ENCODE data around the gene LIPA. TPM values are rescaled to one million over a fixed set of nuclear protein-coding genes. Genes with fewer than 3 reads are reported as not detected.

The LIPA gene
- total and polyA plus RNA-seq, 9 of the 15 experiments (the other 6 are each of a cell fraction or from before 2014, with no cell fraction given): 0.07 to 0.40 (median 0.15) TPM; not detected in 1

- TF ChIP-seq KAT2B (IDR thresholded peaks at IDR 0.05; ENCODE audit: low read depth, low read length) (no peak), ZBTB5 (IDR thresholded peaks at IDR 0.05) (no peak), HNRNPUL1 (IDR thresholded peaks at IDR 0.05; ENCODE audit: low read length) (no peak), EZH2 (IDR thresholded peaks at IDR 0.05; ENCODE audit: borderline replicate concordance, low read depth, low read length) (no peak), KLF16 (IDR thresholded peaks at IDR 0.05) (no peak)
Observed at GRCh38 chr10:89214566-89215165, 36.9 kb downstream of the LIPA start (continued).

- Histone ChIP-seq H3K27me3 (ENCODE audit: control insufficient read depth in 2 of 2, insufficient read depth in 2 of 2, low read length in 2 of 2) (peaks cover under 1 to 4% of the 10 kb centered on the region in 2 experiments; a peak in 2 of 5 replicates), H3K27ac (ENCODE audit: extremely low read depth, low read depth, low read length) (no peak overlapping the region), H3K9me3 (replicated peaks; ENCODE audit: control insufficient read depth, insufficient read depth, low read depth, low read length) (no peaks in the 10 kb centered on the region), H3K4me2 (ENCODE audit: insufficient read depth, low read length) (no peak overlapping the region), H3K9me1 (ENCODE audit: control insufficient read depth, insufficient read depth, low read length) (no peaks in the 10 kb centered on the region), H4K20me1 (replicated peaks; ENCODE audit: control insufficient read depth, insufficient read depth, low read length) (no peaks in the 10 kb centered on the region), H3K4me1 (replicated peaks in 1 of 2; ENCODE audit: control insufficient read depth in 2 of 2, insufficient read depth in 2 of 2, low read length in 2 of 2) (no peaks in the 10 kb centered on the region; a peak in 1 of 5 replicates), H2AFZ (ENCODE audit: low read depth, low read length) (no peak overlapping the region), H3K9ac (ENCODE audit: insufficient read depth in 1 of 2, low read depth in 2 of 2, low read length in 2 of 2) (no peak overlapping the region), H3K4me3 (no peak overlapping the region), H3K79me2 (ENCODE audit: control insufficient read depth, insufficient read depth, low read length) (no peaks in the 10 kb centered on the region), H3K36me3 (ENCODE audit: control insufficient read depth, insufficient read depth, low read length) (no peaks in the 10 kb centered on the region)
- DNase-seq (ENCODE audit: extremely low read depth in 1 of 4, low spot score in 3 of 4) (peak; percentile 15 to 34 (median 22)), ATAC-seq (peak; percentile 66; the same call in 2 of the 3 replicates), FAIRE-seq (no peak)
- WGBS (ENCODE audit: insufficient coverage, low coverage, missing lambda C conversion rate): 1% methylated on average over 6 of the region's 8 CpGs
- BruUV-seq (replicated peaks): no TSS peak
- in situ Hi-C loops (cut with MboI) (loop anchor here (10.0 kb wide), 1 partner anchor 188 kb away; no protein-coding TSS in a partner anchor), intact Hi-C loops (cut with micrococcal nuclease) (loop anchor here (1.0 kb wide), 3 partner anchors 183 to 378 kb away; no protein-coding TSS in a partner anchor)
- ChIA-PET POLR2A (no interaction called here), CTCF (ENCODE audit: low intra/inter-chr PET ratio) (interaction anchor here (0.9 to 2.0 kb wide), 3 partner anchors 183 to 377 kb away, joined by 3 to 17 read pairs (median 11); no protein-coding TSS in a partner anchor)
- TF ChIP-seq HDAC8 (tag; IDR thresholded peaks at IDR 0.05) (no peak), REST (IDR thresholded peaks at IDR 0.05; ENCODE audit: borderline replicate concordance) (peak; percentile 40; the same call in 1 of the 2 replicates), REST (CRISPR knock-in tag; IDR thresholded peaks at IDR 0.05; ENCODE audit: low read depth) (no peak), KLF13 (tag; IDR thresholded peaks at IDR 0.05; ENCODE audit: borderline replicate concordance, low read depth) (no peak), EGR1 (conservative IDR thresholded peaks at IDR 0.05) (0 out of 2 replicates have a peak, but pooled peaks have one; percentile 13)
Observed at GRCh38 chr10:89213191-89213808, 38.3 kb downstream of the LIPA start.

Measured in K562 (cell line).